Activated CD4-positive, alpha-beta T cell treated with anti-CD3 and anti-CD28 coated beads, Interleukin-2, amount 50 U/mL, for 48 hours (primary cell): ENCODE measurements around the gene SCN3A.

Source experiments
- DNase-seq, 2 experiments: peaks; one replicate each; pipeline ENCODE4 v3.0.0-alpha.2; 2020

Gene SCN3A

DNA sequence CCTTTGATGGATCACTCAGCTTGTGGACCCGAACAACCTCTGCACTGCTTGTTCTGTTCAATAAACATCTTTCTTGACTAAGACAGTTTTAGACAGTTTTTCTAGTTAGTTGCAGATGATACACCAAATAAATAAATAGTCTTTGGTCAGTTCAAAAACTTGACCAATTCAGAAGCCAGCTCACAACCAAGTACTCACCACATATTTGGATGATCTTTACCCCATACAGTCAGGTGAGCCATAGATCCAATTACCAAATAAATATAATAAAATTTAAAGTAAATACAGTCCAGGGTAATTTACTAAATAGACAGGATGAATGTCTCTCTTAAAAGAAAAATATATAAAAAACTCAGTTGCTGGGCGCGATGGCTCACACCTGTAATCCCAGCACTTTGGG is 18.2 kb downstream of the SCN3A start:
- DNase-seq: no peak

DNA sequence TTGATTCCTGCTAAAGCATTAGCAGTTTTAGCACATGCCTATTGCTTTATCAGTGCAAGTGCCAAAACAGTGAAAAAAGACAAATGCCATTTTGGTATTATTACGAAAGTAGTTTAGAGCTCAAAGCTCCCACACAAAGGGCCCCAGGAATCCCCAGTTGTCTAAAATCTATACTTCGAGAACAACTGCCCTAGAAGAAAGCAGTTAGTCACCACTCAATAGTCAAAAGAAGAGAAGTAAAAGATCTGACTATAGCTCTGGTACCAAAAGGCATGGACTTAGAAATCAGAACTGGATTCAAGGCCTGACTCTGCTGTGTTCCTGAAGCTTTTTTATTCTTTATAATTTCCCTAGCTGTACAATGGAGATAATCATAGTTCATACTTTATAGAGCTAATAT is 21.8 kb downstream of the SCN3A start:
- DNase-seq: no peak

GRCh38 chr2:165176780-165177179 is 27.1 kb downstream of the SCN3A start:
- DNase-seq: no peak

DNA sequence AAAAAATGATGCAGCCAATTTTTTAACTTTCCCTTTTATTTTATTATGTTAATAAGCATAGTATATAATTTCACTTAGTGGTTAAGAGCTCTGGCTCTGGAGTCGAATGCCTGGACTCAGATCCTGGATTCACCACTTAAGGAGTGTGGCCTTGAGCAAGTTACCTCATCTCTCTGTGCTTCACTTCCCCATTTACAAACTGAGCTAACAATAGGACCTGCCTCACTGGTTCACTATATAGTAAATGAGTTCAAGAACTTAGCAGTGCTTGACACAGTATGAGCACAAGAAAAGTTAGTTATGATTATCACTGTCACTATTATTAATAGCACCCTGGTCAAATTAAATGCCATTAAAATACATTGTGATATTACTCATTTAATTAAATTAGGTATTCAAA is 30.6 kb downstream of the SCN3A start:
- no peak for DNase-seq

- DNase-seq: no peak
These were observed 39.6 kb downstream of the SCN3A start for GRCh38 chr2:165164201-165164600.

GRCh38 chr2:165163761-165164160 is 40.1 kb downstream of the SCN3A start:
- no peak for DNase-seq

DNA sequence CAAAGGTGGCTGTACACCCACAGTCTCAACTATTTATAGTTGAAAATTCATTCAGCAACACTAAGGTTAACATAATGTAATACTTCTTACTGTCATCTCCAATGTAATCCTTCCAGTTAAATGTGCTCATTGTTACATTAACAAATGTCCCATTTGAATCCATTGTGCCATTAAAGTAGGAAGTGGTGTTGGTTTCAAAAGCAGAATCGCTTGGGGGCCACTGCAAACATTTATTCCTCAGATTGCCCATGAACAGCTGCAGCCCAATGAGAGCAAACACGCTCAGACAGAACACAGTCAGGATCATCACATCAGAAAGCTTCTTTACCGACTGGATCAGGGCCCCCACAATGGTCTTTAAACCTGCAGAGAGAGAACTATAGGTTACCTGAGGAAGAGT is 41.4 kb downstream of the SCN3A start:
- no peak for DNase-seq

DNA sequence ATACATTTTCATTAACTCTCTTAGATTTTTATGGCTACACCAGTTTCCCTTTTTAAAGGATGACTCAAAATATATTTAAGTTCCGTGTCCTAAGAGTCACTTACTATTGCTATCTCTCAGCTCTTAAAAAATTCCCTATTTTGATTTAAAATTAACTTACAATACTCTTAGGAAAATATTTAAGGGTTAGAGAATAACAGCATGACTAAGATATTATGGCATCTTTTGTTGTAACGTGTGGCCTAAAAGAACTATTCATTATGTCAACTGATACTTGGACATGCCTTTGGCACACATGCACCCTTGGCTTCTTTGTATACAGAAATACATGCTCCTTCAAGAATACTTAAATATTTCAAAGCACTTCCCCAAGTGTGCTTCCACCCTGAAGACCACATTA is 42.3 kb downstream of the SCN3A start:
- DNase-seq: no peak

- no peak for DNase-seq
These were observed 46.7 kb downstream of the SCN3A start for GRCh38 chr2:165157160-165157559.

DNA sequence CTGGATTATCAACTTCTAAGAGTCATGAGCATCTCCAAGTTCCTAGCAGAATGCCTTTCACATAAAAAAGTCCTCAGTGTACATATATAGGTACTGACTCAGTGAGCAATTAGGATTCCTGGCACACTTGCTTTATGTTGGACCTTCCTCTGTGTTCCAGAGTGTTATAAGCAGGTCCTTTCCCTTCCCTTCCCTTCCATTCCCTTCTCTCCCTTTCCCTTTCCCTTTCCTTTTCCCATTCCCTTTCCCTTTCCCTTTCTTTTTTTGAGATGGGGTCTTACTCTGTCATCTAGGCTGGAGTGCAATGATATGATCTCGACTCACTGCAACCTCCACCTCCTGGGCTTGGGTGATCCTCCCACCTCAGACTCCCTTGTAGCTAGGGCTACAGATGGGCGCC is 48.7 kb downstream of the SCN3A start:
- no peak for DNase-seq

DNA sequence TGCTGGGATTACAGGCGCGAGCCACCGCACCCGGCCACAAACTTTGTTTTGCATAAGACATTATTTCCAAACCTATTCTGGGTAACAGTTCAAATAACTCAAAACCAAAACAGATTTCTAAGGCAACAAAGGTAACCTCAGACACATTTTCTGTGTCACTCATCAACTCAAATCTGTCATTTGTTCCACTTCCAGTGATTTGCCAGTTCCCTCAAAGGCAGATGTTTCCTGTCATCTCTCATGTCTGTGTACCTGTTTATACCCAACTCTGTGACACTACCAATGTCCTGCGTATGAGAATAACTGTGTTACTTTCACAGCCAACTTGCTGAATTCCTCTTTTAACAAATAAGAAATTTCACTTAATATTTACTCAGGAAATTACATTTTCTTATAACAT is 54.4 kb downstream of the SCN3A start:
- no peak for DNase-seq

DNA sequence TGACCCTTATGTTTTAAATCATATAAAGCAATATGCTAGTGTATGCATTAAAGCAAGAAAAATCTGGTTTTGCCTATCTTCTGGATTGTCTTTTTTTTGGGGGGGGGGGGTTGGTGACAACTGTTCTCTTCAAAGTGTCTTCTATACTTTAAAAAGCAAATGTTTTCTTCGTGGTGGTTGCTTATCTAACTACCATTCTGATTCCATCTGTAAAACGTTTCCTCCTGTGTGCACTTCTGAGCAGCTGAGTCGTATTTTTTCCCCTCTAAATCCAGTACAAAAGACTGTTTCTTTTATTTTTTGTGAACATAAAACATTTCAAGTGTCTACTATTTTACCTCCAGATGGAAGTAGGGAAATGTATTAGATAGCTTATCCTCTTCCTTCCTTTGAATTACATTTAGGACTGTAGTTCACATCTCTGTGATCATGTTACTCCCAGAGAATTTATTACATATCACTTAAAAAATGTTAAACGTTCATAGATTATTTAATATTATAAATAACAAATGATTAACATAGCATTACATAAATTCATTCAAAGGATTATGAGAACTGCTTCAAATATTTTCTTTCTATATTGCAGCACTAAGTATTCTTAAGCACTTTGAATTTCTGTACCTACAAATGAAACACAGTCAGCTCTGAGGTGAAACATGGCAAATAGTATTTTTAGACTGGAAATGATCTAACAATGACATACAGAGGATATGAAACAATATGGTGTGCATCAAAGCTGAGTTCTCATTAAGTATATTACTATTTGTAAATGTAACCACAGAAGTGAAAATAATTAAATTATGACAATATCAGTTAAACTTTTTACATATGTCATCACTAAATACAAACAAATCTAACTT is 56.4 kb downstream of the SCN3A start:
- no peak for DNase-seq

DNA sequence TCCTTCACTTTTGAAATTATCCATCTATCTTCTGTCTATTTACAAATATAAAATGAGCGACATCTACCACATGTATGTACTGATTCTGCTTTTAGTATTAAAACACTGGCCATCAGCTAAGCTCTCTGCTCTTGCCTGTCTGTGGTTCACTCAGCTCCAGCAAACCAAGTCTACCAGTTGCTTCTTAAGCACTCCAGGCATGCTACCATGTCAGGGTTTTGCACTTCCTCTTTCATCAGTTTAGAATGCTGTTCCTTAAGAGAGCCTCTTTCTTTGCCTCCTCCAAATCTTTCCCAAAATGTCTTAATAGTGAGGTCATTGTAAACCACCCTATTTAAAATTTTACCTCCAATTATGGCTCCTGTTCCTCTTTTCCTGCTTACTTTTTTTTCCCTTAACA is 59.5 kb downstream of the SCN3A start:
- no peak for DNase-seq

GRCh38 chr2:165141601-165142354 is 62.1 kb downstream of the SCN3A start:
- no peak for DNase-seq

- DNase-seq: no peak
These were observed 77.6 kb downstream of the SCN3A start for GRCh38 chr2:165126244-165126643.

DNA sequence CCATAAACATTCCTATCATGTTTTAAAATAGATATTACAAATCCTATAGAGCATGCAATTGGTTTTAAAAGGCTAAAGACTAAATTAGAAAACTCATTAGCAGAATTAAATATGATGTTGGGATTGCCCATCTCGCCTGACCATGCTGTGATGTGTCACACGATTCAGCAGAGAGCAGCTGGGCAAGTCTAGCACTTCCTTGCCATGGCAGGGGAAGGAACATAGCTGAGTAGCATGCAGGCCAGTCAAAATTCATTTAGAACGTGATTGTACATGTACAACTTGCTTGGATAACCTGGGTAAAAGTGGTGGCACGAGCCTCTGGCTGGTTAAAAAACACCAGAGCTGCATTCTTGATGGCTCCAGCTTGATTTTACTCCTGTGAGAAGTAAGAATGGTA is 81.3 kb downstream of the SCN3A start:
- DNase-seq: no peak

- DNase-seq: no peak
These were observed 82.9 kb downstream of the SCN3A start for GRCh38 chr2:165120740-165121467.

DNA sequence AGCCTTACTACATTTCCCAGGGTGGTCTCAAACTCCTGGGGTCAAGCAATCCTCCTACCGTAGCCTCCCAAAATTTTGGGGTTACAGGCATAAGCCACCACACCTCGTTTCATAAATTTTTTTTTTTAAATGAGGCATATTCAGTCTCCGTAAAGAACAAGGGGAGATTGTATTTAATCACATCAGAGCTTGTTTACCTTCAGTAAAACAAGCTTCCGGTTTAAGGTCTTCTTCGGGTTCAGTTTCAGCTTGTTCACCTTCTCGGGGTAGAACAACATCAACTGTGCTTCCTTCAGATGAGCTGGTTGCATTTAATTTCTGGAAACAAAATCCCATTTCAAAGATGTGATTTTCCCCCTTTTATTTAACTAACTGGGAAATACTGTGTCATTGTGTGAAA is 88.6 kb downstream of the SCN3A start:
- DNase-seq: no peak

DNA sequence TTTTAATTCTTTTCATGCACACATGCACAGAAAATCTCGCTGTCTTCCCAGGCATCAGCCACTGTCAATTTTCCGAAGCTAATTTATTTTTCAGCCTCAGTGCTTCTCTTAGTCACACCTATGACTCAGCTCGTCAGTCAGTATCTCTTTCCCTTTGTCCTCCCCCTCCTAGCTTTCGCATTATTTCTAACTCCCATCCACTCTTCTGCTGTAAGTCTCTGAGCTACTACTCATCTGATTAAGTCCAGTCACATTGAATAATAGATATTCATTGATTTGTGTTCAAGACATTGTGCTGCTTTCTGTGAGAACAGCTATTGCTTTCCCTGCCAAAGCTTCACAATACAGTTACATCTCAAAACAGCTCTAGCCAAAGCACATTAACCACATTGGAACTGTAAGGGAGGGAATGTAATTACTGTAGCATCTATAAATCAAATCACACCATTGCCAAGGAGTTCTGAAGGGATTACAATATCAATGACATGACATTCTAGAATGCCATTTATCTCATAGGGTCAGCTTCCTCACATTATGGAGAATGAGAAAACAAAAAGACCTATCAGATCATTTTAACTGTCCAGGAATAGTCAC is 89.4 kb downstream of the SCN3A start:
- DNase-seq: no peak

- no peak for DNase-seq
These were observed 90.4 kb downstream of the SCN3A start for GRCh38 chr2:165113414-165113813.

DNA sequence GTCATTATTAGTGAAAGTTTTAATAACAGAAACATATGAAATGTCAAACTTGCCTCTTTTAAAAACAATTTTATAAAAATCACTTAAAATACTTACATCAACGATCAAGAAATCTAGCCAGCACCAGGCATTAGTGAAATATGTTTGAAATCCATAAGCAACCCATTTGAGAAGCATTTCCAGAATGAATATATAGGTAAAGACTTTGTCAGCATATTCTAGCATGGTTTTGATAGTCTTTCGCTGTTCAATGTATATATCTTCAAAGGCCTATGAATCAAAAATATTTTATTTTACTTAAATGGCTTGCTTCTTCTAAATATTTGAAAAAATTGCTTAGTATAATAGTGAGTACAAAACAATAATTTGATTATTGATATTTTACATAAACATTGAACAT is 91.1 kb downstream of the SCN3A start:
- DNase-seq: no peak

- no peak for DNase-seq
These were observed 91.7 kb downstream of the SCN3A start for GRCh38 chr2:165112133-165112573.

- DNase-seq: no peak
These were observed 93.5 kb downstream of the SCN3A start for GRCh38 chr2:165110394-165110793.
